ENCODE measurements around the gene KBTBD13. TPM values are rescaled to one million over a fixed set of nuclear protein-coding genes. Genes with fewer than 3 reads are reported as not detected.
"Not testable (repeated sequence)": the region's sequence is repeated elsewhere in the genome, so short reads cannot be mapped to it uniquely, and the experiment has no call there.

KBTBD13 gene
- total and polyA plus RNA-seq, 3 donors from 2014 or later, result 1.2 to 3.4 (median 2.4) TPM

GRCh38 chr15:65075607-65076395, 745 bp upstream of the KBTBD13 start:
- Histone ChIP-seq H3K27ac (peak overlapping the region; percentile 53 to 63), H3K4me1 (peaks cover 20% of the 10 kb centered on the region)
- intact Hi-C loops (cut with DNase I; ENCODE audit: low total_unique reads); H3K9me3 ChIP-seq; H3K36me3 ChIP-seq (ENCODE audit: low read depth, missing control alignments); H3K27me3 ChIP-seq; H3K4me3 ChIP-seq: not testable (repeated sequence)
- DNase-seq, result peak; percentile 82
- 60 to 61% methylated on average over 11 to 12 of the region's 12 CpGs for WGBS, 2 donors

- peak overlapping the region; percentile 39 to 56 for H3K4me3 ChIP-seq
- WGBS, 2 donors, result 55 to 80% methylated on average over 13 to 81 of the region's 85 CpGs
- no peak for TF ChIP-seq CTCF (IDR thresholded peaks at IDR 0.05)
- no peak for TF ChIP-seq POLR2A (IDR thresholded peaks at IDR 0.05)
- H3K36me3 ChIP-seq (ENCODE audit: low read depth, missing control alignments), result no peaks in the 10 kb centered on the region
- H3K9me3 ChIP-seq, result no peaks in the 10 kb centered on the region
- intact Hi-C loops (cut with DNase I; ENCODE audit: low total_unique reads), result no loop called here
- H3K27ac ChIP-seq, result peak overlapping the region in 1 of 2 donors; percentile 43
- peaks cover 9% of the 10 kb centered on the region for H3K4me1 ChIP-seq
- no peak for DNase-seq
- no peaks in the 10 kb centered on the region for H3K27me3 ChIP-seq
Observed at GRCh38 chr15:65077291-65077980, 890 bp downstream of the KBTBD13 start.

- Histone ChIP-seq H3K27me3 (no peaks in the 10 kb centered on the region), H3K4me1 (peaks cover 13% of the 10 kb centered on the region), H3K4me3 (peak overlapping the region; percentile 39 to 56), H3K27ac (peak overlapping the region in 1 of 2 donors; percentile 43), H3K36me3 (ENCODE audit: low read depth, missing control alignments) (no peaks in the 10 kb centered on the region), H3K9me3 (no peaks in the 10 kb centered on the region)
- DNase-seq, result no peak
- intact Hi-C loops (cut with DNase I; ENCODE audit: low total_unique reads), result no loop called here
- 27 to 52% methylated on average over 3 to 24 of the region's 24 CpGs for WGBS, 2 donors
- TF ChIP-seq CTCF (IDR thresholded peaks at IDR 0.05) (peak in 2 of 3 experiments; percentile 10 to 23), POLR2A (IDR thresholded peaks at IDR 0.05) (no peak)
Observed at GRCh38 chr15:65077981-65078352, 1.4 kb downstream of the KBTBD13 start.

GRCh38 chr15:65079580-65079979, 3.0 kb downstream of the KBTBD13 start:
- peaks cover 20% of the 10 kb centered on the region for H3K4me1 ChIP-seq
- DNase-seq, result no peak
- H3K27ac ChIP-seq, result no peak overlapping the region
- WGBS, 2 donors, result 75 to 90% methylated on average over 5 of the region's 5 CpGs
- no peaks in the 10 kb centered on the region for H3K9me3 ChIP-seq
- no peak overlapping the region for H3K4me3 ChIP-seq
- no peak for TF ChIP-seq POLR2A (IDR thresholded peaks at IDR 0.05)
- no peaks in the 10 kb centered on the region for H3K27me3 ChIP-seq
- no peaks in the 10 kb centered on the region for H3K36me3 ChIP-seq (ENCODE audit: low read depth, missing control alignments)
- intact Hi-C loops (cut with DNase I; ENCODE audit: low total_unique reads), result no loop called here

- DNase-seq, result no peak
- no peak overlapping the region for H3K27ac ChIP-seq
- H3K4me3 ChIP-seq, result no peak overlapping the region
- no peaks in the 10 kb centered on the region for H3K36me3 ChIP-seq (ENCODE audit: low read depth, missing control alignments)
- peaks cover 19% of the 10 kb centered on the region for H3K4me1 ChIP-seq
- no peaks in the 10 kb centered on the region for H3K9me3 ChIP-seq
- WGBS, 2 donors, result 50 to 76% methylated on average over 6 of the region's 6 CpGs
- TF ChIP-seq POLR2A (IDR thresholded peaks at IDR 0.05) (no peak), CTCF (IDR thresholded peaks at IDR 0.05) (no peak)
- H3K27me3 ChIP-seq, result no peaks in the 10 kb centered on the region
- intact Hi-C loops (cut with DNase I; ENCODE audit: low total_unique reads), result loop anchor here (10.0 kb wide), 1 partner anchor 46 kb away; no protein-coding TSS in a partner anchor
Observed at GRCh38 chr15:65081270-65081669, 4.7 kb downstream of the KBTBD13 start.

All from testis (tissue), 3 donors.